Activated naive CD8-positive, alpha-beta T cell treated with anti-CD3 and anti-CD28 coated beads, Interleukin-2, amount 50 U/mL, for 16 hours (primary cell): ENCODE measurements around the gene PLAAT1.

ENCODE experiments used
- DNase-seq: peaks from one replicate; pipeline ENCODE4 v3.0.0-alpha.2; 2020; ENCODE audit warnings: low read depth, low spot score

The PLAAT1 gene

DNA sequence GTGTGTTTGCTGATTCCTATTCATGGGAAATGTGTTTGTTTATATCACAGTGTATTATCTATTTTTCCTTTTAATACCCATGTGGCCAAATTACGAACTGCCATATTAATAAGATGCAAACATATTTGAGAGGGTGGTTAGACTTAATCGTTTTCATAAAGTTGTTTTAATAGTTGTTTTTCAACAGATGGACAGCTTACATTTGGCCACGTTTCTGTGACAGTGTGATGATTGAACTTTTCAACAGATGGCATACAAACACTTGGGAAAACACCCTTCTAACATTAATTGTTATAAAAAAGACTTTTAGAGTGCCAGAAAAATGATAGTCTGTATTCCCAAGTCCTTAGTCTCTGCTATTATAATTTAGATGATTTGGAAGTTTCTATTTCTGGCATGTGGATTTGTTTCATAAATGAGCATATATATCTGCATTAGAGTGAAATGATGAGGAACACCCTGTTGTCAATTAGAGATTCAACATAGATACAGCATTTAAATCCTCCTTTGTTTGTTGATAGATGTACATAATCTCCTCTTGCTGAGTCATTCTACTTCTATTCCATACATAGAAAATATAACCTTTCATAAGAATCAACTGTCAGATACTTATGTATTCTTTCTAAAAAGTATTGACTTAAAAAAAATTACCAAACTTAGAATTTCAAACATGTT, 13.1 kb downstream of the PLAAT1 start:
- DNase-seq = no peak

- DNase-seq = no peak
Observed at GRCh38 chr3:193261970-193262369, 20.9 kb downstream of the PLAAT1 start.

- no peak for DNase-seq
Observed at GRCh38 chr3:193262707-193263106, 21.7 kb downstream of the PLAAT1 start.

GRCh38 chr3:193269343-193270028, 28.5 kb downstream of the PLAAT1 start:
- no peak for DNase-seq

DNA sequence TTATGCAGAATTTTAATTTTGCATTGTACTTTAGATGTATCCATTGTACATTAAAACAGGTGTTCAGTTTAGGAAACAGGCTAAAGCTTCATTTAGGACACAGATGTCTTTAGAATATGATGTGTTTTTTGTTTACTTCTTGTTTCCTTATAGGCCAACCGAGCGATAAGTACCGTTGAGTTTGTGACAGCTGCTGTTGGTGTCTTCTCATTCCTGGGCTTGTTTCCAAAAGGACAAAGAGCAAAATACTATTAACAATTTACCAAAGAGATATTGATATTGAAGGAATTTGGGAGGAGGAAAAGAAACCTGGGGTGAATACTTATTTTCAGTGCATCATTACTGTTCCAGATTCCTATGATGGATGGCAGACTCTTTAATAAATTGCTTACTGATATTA, 29.4 kb downstream of the PLAAT1 start:
- DNase-seq = no peak

- DNase-seq = no peak
Observed at GRCh38 chr3:193271101-193271840, 30.2 kb downstream of the PLAAT1 start.

DNA sequence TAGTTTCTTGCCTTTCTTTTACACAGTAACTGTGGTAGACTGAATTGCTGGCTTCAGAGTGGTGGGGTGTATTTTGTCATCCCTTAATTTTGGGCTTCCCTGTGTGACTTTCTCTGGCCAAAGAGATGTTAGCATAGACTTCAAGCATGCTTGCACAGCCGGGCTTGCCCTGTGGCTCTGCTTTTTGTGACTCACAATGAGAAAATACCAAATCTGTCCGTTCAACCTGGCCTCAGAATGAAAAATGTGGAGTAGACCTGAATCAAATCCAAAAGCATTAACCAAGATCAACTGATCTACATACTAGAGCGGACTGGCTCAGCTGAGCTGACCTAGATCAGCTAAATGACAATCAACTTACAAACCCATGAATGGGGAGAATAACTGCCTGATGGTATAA, 51.4 kb downstream of the PLAAT1 start:
- no peak for DNase-seq

GRCh38 chr3:193295985-193296384, 55.0 kb downstream of the PLAAT1 start:
- no peak for DNase-seq

- DNase-seq = no peak
Observed at GRCh38 chr3:193297421-193297820, 56.4 kb downstream of the PLAAT1 start.

DNA sequence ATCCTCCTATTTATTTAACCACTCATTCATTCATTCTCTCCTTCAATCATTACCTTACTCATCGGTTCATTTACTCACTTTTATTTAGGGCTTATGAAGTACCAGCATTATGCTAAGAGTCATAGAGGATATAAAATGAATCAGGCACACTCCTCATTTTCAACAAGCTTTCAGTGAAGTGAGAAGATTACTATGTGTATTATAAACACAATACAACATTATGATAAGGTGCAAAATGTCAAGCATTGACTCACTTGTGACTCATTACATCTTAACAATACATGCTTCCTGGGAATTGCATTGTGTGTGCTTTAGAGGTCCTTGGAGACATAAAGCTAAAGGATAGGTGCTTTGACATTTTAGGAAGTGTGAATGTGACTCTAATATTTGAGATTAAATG, 60.4 kb downstream of the PLAAT1 start:
- no peak for DNase-seq

GRCh38 chr3:193305356-193305755, 64.3 kb downstream of the PLAAT1 start:
- no peak for DNase-seq

GRCh38 chr3:193310914-193311723, 70.1 kb downstream of the PLAAT1 start:
- no peak for DNase-seq

DNA sequence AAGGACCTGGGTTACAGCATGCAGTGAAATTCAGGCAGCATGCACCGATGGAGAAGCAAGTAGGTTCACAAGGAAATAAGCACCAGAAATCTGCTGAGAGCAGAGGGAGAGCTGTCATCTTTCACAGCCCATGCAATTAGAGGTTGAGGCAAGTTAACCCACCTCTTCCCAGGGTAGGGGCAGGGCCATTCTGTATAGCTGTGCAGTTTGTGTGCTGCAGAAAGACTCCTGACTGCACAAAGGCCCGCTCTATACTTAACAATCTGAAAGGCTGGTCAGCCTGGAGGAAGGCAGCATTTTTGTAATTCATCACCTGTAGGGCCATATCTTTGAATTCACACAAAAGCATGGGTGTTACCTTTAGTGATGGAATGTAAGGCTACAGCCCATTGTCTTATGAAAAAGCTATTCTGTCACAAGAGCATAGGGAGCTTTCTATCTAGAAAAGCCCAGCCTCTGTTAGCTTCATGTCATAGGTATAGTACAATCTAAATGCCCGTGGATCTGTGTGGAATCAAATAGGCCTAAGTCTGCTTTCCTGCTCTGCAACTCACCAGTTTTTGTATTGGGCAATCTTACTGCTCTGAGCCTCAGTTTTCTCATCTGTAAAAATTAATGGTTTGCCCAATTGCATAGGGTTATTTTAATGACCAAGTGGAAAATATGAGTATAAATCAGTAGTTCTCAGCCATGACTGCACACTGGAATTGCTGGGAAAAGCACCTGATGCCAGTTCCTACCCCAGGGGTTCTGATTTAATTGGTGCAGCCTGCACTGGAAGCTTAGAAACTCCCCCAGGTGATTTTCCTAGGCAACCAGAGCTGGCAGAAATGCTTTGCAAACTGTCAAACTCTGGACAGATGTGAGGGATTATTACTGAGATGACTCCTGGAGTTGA, 72.3 kb downstream of the PLAAT1 start:
- DNase-seq = no peak

DNA sequence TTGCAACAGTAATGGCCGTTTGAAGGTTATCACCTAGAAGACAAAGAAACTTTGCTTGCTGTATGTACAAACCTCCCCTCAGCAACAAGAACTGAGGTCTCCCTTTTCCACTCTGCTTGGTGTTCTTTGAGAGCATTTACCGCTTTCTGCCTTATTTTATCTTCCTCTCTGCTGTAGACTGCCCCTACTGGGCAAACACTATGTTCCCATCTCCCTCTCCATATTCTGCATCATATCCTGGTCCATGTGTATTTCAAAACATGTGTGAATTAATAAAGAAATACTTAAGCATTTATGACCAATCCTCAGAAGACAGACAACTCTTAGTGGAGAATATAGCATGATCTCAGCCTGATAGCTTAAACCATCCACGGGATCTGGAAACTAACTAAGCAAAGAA, 73.1 kb downstream of the PLAAT1 start:
- DNase-seq = no peak

DNA sequence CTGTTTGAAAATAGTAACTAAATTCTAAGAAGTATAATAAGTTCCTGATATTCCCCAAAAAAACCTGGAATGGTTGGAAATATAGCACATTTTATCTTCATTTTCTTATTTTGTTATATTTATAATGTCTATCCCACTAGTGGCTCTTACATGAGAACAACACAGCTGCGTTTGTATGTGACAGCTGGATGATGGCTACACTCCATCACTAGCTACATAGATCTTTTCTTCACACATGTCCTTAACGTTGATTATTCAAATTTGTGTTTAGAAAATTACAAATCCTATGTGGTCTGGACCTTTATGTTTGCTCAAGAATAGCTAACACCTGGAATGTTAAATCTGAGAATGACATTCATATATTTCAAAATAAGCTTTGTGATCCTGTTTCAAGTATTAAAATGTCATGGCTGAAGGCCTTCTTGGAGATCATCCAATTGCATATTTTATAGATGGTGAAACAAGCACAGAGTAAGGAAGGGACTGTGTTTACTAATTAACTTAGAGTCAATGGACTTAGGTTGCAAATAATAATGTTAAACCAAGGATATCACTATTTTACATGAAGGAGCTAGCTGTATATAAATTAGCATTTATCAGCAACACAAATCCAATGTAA, 76.8 kb downstream of the PLAAT1 start:
- no peak for DNase-seq
